ENCODE data around the gene RPN2.

Gene RPN2

DNA sequence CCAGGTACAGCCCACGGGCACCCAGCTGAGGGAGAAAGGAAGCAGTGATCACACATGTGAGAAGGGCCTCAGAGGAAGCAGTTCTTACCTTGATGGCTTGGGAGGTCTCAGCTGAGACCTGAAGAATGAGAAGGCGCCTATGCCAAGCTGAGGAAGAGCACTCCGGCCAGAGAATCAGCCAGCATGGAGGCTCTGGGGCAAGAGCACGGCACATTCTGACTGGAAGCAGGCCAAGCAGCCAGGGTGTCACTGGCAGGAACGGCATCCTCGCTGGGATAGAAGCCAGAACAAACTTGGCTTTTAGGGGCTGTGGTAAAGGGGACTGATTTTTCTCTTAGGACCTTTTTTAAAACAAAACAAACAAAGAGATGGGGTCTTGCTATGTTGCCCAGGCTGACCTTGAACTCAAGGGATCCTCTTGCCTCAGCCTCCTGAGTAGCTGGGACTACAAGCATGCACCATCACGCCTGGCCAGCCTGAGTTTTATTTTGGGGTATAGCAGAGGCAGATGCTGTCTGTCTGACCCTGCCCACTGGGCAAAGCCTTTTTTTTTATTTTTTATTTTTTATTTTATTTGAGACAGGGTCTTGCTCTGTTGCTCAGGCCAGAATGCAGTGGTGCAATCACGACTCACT, 64.9 kb downstream of the RPN2 start:
- DNase-seq, result no peak

DNA sequence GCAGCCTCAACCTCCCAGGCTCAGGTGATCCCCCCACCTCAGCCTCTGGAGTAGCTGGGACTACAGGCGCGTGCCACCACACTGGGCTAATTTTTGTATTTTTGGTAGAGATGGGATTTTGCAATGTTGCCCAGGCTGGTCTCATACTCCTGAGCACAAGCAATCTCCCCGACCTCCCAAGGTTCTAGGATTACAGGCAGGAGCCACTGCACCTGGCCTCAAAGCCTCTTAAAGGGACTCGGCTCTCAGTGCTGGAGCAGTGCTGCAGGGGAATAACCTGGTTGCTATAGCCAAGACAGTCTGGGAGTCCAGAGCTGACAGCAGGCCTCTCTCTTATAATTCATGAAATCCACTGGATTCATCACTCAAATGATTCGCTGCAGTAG, 65.4 kb downstream of the RPN2 start:
- no peak for DNase-seq

- peak; percentile 60 to 61 for DNase-seq
These were observed 66.4 kb downstream of the RPN2 start for GRCh38 chr20:37245216-37246150.

DNA sequence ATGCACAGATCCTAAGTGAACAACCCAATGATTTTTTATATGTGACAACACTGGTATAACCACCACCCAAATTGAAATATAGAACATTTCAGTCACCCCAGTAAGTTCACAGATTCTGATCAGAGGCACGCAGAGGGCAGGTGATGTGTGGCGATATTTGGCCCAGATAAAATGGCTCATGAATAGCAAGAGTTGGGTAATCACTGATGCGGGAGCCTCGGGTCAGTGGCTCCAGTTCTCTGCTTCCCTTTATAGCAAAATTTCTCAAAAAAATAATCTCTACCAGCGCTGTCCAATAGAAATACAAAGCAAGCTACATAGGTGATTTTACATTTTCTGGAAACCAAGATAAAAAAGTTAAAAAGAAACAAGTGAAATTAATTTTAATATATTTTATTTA, 67.6 kb downstream of the RPN2 start:
- no peak for DNase-seq

DNA sequence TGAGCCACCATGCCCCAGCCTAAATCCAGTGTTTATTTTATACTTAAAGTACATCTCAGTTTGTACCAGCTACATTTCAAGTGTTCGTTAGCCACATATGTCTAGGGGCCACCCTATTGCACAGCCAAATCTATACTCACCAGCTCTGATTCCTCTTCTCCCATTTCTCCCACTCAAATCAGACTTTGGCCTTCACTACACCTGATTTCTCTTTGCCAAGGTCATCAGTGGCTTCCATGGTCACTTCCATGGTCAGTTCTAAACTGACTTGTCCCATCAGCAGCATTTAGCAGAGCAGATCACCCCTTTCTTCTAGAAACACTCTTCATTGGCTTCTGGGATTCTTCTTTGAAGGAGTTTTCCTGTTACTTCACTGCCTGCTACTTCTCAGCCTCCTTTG, 68.4 kb downstream of the RPN2 start:
- no peak for DNase-seq

DNA sequence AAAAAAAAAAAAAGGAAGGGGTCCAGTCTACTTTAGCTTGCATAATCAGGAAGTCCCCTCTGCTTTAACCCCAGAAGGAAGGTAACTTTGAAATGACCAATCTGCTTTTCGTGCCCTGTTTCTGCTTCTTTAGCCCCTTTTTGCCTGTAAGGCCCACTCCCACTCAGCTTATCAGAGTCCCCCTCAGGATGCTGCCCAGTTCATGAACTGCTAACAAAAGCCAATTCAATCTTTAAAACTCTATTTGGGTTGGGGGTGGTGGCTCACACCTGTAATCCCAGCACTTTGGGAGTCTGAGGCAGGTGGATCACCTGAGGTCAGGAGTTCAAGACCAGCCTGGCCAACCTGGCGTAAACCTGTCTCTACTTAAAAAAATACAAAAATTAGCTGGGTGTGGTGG, 70.2 kb downstream of the RPN2 start:
- DNase-seq, result no peak

DNA sequence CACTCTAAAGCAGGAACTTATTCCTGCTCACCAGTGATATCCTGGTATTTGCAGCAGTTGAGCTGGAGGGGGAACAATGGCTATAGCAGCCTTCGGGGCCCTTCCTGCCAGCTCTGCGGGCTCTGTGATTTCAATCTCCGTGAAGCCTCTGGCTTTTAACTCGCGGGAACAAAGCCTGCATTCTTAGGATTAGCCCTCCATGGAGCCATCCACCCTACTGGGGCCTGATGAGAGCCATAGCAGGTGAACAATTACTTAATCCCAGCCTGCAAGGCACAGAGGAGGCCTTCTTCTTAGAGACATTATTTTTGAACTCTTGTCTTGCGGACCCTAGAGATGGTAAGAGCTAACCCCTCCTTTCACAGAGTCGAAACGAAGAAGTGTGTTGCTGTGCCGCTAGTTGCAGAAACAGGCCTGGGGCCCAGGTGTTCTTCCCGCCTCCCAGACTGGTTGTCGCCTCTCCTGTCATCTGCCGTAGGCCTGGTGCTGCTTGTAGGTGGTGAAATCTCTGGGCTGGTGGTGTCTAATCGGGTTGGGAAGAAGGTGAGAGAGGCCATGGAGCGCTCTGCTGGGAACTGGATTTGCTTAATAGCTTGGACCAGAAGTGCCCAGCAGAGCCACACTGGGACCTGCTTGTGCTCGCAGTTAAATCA, 72.8 kb downstream of the RPN2 start:
- DNase-seq, result no peak

DNA sequence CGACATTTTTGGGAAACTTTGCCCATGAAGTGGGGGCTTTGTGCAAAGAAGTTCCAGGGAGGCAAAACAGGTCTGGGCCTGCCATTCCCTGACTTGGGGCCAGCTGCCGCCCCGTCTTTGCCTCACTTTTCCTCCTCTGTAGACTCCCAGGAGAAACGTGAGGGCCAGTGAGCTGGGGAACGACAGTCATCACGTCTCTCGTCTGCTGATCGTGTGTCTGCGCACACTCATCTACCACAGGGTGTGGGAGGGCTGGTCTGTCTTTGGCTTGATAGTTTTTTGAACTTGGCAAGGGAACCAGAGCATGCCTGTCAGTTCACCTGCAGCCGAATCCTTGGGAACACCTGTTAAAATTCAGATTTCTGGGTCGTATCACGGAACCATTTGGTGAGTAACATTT, 74.0 kb downstream of the RPN2 start:
- DNase-seq, result no peak

GRCh38 chr20:37254114-37254878, 75.2 kb downstream of the RPN2 start:
- DNase-seq, result no peak

DNA sequence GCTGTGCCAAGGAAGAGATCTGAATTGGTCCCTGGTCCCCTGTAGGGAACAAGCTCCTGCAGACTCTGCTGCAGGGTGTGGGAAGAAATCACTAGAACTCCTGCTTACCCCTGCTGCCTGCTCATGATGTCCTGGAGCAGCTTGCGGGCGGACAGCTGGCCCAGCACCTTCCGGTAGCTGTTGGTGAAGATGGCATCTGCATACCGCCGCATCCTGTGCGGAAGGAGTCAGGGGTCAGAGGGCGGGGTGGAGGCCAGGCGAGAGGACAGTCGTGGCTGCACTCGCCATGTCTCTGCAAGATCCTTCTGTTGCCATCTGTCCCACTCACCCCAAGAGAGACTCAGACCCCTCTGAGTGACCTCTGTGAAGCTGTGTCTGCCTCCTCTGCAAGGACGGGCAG, 77.2 kb downstream of the RPN2 start:
- no peak for DNase-seq

GRCh38 chr20:37257530-37257929, 78.4 kb downstream of the RPN2 start:
- no peak for DNase-seq

DNA sequence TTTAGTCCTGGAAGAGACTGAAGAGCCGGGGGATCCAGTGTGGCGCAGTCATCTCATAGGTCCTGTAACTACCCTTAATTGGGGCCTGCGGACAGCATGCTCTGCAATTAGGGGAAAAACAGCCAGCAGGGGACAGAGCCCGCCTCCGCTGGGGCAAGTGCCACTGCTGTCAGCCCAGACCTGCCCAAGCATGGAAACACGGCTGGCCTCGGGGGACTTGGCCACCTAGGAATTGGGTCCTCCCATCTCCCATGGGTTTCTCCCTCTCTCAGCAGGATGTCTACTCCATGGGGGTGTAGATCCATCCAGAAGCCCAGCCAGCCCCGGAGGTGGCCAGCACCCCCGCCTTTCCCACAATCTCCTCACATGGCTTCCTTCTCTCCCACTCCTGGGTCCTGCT, 78.9 kb downstream of the RPN2 start:
- DNase-seq, result peak; percentile 26 to 29

- no peak for DNase-seq
These were observed 79.9 kb downstream of the RPN2 start for GRCh38 chr20:37259031-37259430.

GRCh38 chr20:37259865-37260264, 80.7 kb downstream of the RPN2 start:
- peak; percentile 47 to 51 for DNase-seq

- DNase-seq, result no peak
These were observed 81.8 kb downstream of the RPN2 start for GRCh38 chr20:37260923-37261322.

DNA sequence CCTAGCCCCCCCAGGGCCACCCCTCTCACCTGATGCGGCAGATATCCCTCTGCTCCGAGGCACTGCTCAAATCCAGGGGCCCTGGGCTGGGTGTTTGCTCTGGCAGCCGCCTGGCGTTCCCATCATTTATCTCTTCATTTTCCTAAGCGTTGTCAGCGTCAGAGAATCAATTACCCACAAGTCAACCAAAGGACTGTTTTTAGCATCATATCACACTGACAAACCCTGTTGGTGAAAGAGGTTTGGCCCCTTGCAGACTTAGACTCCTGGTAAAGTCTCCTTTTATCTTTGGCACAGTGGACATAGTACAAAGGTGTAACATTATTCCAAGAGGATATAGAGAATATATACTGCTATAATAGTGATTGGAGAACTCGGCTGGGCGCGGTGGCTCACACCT, 82.6 kb downstream of the RPN2 start, which contains the start of gene GHRH:
Gene GHRH, minus strand, starts transcription at position 101 of the 400 bp plus-strand sequence. CDS start 4,925 bp downstream, outside the sequence.
- no peak for DNase-seq

DNA sequence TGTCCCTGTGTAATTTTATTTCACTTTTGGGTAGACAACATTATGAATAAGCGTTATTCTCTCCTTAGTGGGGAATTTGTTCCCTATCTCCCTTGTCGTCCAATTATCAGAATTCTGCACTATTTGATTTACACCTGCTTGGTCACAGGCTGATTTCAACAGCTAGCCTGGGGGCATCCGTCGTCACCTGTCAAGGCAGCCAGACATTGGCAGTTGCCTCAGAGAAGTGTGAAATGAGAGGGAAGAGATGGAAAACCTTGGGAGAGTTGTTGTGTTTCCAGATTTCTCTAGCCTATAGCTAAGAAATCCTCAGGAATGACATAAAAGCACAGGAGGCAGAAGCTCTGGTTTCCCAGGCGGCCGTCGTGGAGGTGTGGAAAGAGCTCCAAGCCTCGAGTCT, 83.4 kb downstream of the RPN2 start:
- DNase-seq, result peak; percentile 38 to 42

- no peak for DNase-seq
These were observed 84.6 kb downstream of the RPN2 start for GRCh38 chr20:37263686-37264085.

GRCh38 chr20:37265152-37265551, 86.0 kb downstream of the RPN2 start:
- DNase-seq, result no peak

- DNase-seq, result no peak
These were observed 88.0 kb downstream of the RPN2 start for GRCh38 chr20:37266940-37267666.

- DNase-seq, result no peak
These were observed 88.7 kb downstream of the RPN2 start for GRCh38 chr20:37267667-37268313.
